ENCODE results near the gene CLEC2D. TPM values are rescaled to one million over a fixed set of nuclear protein-coding genes. Genes with fewer than 3 reads are reported as not detected.
"Not testable (repeated sequence)": the region's sequence is repeated elsewhere in the genome, so short reads cannot be mapped to it uniquely, and the experiment has no call there.

The CLEC2D gene
- total RNA-seq, 2 experiments from 2014 or later = 56.9 to 146 TPM

DNA sequence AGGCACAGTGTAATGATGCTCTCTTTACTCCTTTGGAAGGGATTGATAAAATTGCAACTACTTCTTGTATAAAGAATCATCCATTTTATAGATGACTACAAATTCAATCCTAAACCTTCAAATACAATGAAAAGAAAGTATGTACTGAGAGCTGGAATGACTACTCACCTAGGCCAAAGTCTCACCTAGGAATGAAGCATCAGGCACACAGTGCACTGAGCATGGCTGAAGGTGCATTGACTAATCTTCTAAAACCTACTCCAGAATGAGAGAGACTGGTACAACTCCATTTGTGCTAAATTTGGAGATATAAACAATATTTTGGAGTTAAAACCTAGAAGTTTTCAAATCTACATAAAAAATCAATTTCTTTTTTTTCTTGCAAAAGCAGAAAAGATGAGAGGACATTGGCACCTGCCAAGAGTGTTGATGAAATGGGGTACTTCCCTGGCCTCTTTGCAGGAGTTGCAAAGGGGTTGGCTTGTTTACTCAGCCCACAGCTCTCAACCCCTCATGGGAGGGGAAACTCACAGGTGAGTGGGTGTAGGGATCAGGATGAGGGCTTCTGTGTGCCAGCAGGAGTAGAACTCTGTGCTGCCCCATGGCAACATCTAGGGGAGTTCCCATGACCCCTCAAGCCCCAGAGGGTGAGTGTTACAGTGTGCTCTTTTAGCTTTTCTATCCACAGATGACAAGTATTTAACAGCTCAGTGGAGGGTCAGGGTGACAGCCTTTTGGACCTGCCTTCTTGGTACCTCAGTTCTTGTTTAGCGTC is 32.1 kb downstream of the CLEC2D start:
- peaks cover 40% of the 10 kb centered on the region for H3K36me3 ChIP-seq (ENCODE audit: insufficient read depth, low read length)
- no peaks in the 10 kb centered on the region for H3K9me2 ChIP-seq (ENCODE audit: insufficient read depth, low read length)

GRCh38 chr12:9702255-9702654 is 32.7 kb downstream of the CLEC2D start:
- peak overlapping the region; percentile 19 for H3K27ac ChIP-seq (ENCODE audit: low read depth, low read length, poor library complexity, severe bottlenecking)
- ChIA-PET CTCF (ENCODE audit: unreplicated experiment) (no interaction called here), POLR2A (interaction anchor here (0.6 to 0.9 kb wide), 2 partner anchors 10 to 527 kb away, joined by 3 read pairs; no protein-coding TSS in a partner anchor)
- H3K9me2 ChIP-seq (ENCODE audit: insufficient read depth, low read length) = no peaks in the 10 kb centered on the region
- peaks cover 30% of the 10 kb centered on the region for H3K4me1 ChIP-seq (ENCODE audit: insufficient read depth, low read length, poor library complexity, severe bottlenecking)
- H3K79me2 ChIP-seq (ENCODE audit: insufficient read depth, low read depth, low read length) = no peaks in the 10 kb centered on the region
- no TSS peak for BruUV-seq (replicated peaks)
- no peaks in the 10 kb centered on the region for H4K20me1 ChIP-seq (ENCODE audit: insufficient read depth, low read length)
- peaks cover 28% of the 10 kb centered on the region for H3K9me3 ChIP-seq (ENCODE audit: low read length)
- H3K36me3 ChIP-seq (ENCODE audit: insufficient read depth, low read length) = peaks cover 40% of the 10 kb centered on the region
- intact Hi-C loops (cut with micrococcal nuclease; ENCODE audit: unreplicated experiment) = no loop called here
- no peak for DNase-seq (ENCODE audit: low spot score)
- H3K4me2 ChIP-seq (ENCODE audit: low read length) = peak overlapping the region; percentile 24; the same call in 1 of the 2 replicates
- H3K4me3 ChIP-seq (ENCODE audit: low read depth, low read length, poor library complexity, severe bottlenecking) = no peak overlapping the region
- TF ChIP-seq EZH2phosphoT487 (IDR thresholded peaks at IDR 0.05; ENCODE audit: borderline replicate concordance, low read depth, low read length) = no peak
- TF ChIP-seq, protein P1, sequence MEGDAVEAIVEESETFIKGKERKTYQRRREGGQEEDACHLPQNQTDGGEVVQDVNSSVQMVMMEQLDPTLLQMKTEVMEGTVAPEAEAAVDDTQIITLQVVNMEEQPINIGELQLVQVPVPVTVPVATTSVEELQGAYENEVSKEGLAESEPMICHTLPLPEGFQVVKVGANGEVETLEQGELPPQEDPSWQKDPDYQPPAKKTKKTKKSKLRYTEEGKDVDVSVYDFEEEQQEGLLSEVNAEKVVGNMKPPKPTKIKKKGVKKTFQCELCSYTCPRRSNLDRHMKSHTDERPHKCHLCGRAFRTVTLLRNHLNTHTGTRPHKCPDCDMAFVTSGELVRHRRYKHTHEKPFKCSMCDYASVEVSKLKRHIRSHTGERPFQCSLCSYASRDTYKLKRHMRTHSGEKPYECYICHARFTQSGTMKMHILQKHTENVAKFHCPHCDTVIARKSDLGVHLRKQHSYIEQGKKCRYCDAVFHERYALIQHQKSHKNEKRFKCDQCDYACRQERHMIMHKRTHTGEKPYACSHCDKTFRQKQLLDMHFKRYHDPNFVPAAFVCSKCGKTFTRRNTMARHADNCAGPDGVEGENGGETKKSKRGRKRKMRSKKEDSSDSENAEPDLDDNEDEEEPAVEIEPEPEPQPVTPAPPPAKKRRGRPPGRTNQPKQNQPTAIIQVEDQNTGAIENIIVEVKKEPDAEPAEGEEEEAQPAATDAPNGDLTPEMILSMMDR (conservative IDR thresholded peaks at IDR 0.05; ENCODE audit: low read length) = no peak
- H2AFZ ChIP-seq (ENCODE audit: low read length) = no peak overlapping the region

More for the DNA sequence above, 32.1 kb downstream of the CLEC2D start:
- BruUV-seq (replicated peaks) = no TSS peak
- no peak for TF ChIP-seq EZH2phosphoT487 (IDR thresholded peaks at IDR 0.05; ENCODE audit: borderline replicate concordance, low read depth, low read length)
- TF ChIP-seq, protein P1 (conservative IDR thresholded peaks at IDR 0.05; ENCODE audit: low read length) = no peak
- Histone ChIP-seq H3K9me3 (ENCODE audit: low read length) (peaks cover 23% of the 10 kb centered on the region), H3K27ac (ENCODE audit: low read depth, low read length, poor library complexity, severe bottlenecking) (no peak overlapping the region), H3K4me3 (ENCODE audit: low read depth, low read length, poor library complexity, severe bottlenecking) (no peak overlapping the region), H3K79me2 (ENCODE audit: insufficient read depth, low read depth, low read length) (no peaks in the 10 kb centered on the region), H3K4me2 (ENCODE audit: low read length) (peak overlapping the region; percentile 24; the same call in 1 of the 2 replicates), H3K4me1 (ENCODE audit: insufficient read depth, low read length, poor library complexity, severe bottlenecking) (peaks cover 25% of the 10 kb centered on the region), H2AFZ (ENCODE audit: low read length) (no peak overlapping the region), H4K20me1 (ENCODE audit: insufficient read depth, low read length) (no peaks in the 10 kb centered on the region)
- CTCF ChIA-PET (ENCODE audit: unreplicated experiment) = no interaction called here
- POLR2A ChIA-PET = interaction anchor here (0.6 to 0.9 kb wide), 2 partner anchors 10 to 13 kb away, joined by 3 read pairs; no protein-coding TSS in a partner anchor
- no peak for DNase-seq (ENCODE audit: low spot score)
- intact Hi-C loops (cut with micrococcal nuclease; ENCODE audit: unreplicated experiment) = no loop called here

DNA sequence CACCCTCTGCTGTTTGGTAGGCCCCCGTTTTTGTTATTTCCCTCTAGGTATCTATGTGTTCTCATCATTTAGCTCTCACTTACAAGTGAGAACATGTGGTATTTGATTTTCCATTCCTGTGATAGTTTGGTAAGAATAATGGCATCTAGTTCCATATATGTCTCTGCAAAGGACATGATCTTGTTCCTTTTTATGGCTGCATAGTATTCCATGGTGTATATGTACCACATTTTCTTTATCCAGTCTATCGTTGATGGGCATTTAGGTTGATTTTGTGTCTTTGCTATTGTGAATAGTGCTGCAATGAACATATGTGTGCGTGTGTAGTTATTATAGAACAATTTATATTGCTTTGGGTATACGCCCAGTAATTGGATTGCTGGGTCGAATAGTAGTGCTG is 35.0 kb downstream of the CLEC2D start:
- H3K4me2 ChIP-seq (ENCODE audit: low read length); BruUV-seq (replicated peaks); H3K4me3 ChIP-seq (ENCODE audit: low read depth, low read length, poor library complexity, severe bottlenecking); H2AFZ ChIP-seq (ENCODE audit: low read length); DNase-seq (ENCODE audit: low spot score); H3K9me2 ChIP-seq (ENCODE audit: insufficient read depth, low read length); H3K27ac ChIP-seq (ENCODE audit: low read depth, low read length, poor library complexity, severe bottlenecking); CTCF ChIA-PET (ENCODE audit: unreplicated experiment); H3K79me2 ChIP-seq (ENCODE audit: insufficient read depth, low read depth, low read length); H4K20me1 ChIP-seq (ENCODE audit: insufficient read depth, low read length); intact Hi-C loops (cut with micrococcal nuclease; ENCODE audit: unreplicated experiment): not testable (repeated sequence)
- POLR2A ChIA-PET = interaction anchor here (0.6 to 1.6 kb wide), 3 partner anchors 11 to 83 kb away, joined by 3 to 4 read pairs (median 3); no protein-coding TSS in a partner anchor
- Histone ChIP-seq H3K9me3 (ENCODE audit: low read length) (peaks cover 33% of the 10 kb centered on the region), H3K4me1 (ENCODE audit: insufficient read depth, low read length, poor library complexity, severe bottlenecking) (peaks cover 53% of the 10 kb centered on the region), H3K36me3 (ENCODE audit: insufficient read depth, low read length) (peaks cover 31% of the 10 kb centered on the region)

All from OCI-LY7 (cell line).